Esophagus muscularis mucosa (tissue), 4 donors: Measurements from ENCODE around the gene GDF2. TPM values are rescaled to one million over a fixed set of nuclear protein-coding genes. Genes with fewer than 3 reads are reported as not detected.

Source experiments
- DNase-seq: peaks from one replicate; pipeline ENCODE4 v3.0.0-alpha.2; 2017; ENCODE audit errors: extremely low spot score
- H3K27ac ChIP-seq, 4 donors: fragments of 200-600 bp; sonication (generic); replicated peaks in 1 of 4; 1 replicate in 3 of 4; 2 replicates in 1 of 4; pipeline ENCODE4 v1.5.1; 2016 to 2019; ENCODE audit warnings: mild to moderate bottlenecking in 1 of 4
- H3K27me3 ChIP-seq, 4 donors: fragments of 200-600 bp; sonication (generic); one replicate each; pipeline versions ENCODE4 v1.5.1 to v1.6.0; 2016 to 2019
- H3K36me3 ChIP-seq, 4 donors: fragments of 200-600 bp; sonication (generic); one replicate each; pipeline ENCODE4 v1.5.1; 2016 to 2019
- H3K4me1 ChIP-seq, 4 donors: fragments of 200-600 bp; sonication (generic); one replicate each; pipeline ENCODE4 v1.5.1; 2016 to 2019
- H3K4me3 ChIP-seq, 4 donors: fragments of 200-600 bp; sonication (generic); 1 replicate in 2 of 4; 2 replicates in 2 of 4; pipeline ENCODE4 v1.5.1; 2016 to 2019; ENCODE audit warnings: mild to moderate bottlenecking in 4 of 4, moderate library complexity in 1 of 4
- H3K9me3 ChIP-seq, 4 donors: fragments of 200-600 bp; sonication (generic); 1 replicate in 3 of 4; 2 replicates in 1 of 4; pipeline ENCODE4 v1.5.1; 2016 to 2019
- EP300 ChIP-seq: sonication (generic); formaldehyde crosslinking; IDR thresholded peaks from one replicate; pipeline ENCODE4 v1.6.1; 2017; ENCODE audit warnings: antibody characterized with exemption
- POLR2A ChIP-seq: fragments of 450-650 bp; IDR thresholded peaks from one replicate; pipeline ENCODE4 v1.6.1; 2017; ENCODE audit warnings: antibody characterized with exemption, moderate library complexity, mild to moderate bottlenecking, low read depth
- POLR2AphosphoS5 ChIP-seq, 2 donors: sonication (generic); formaldehyde crosslinking; IDR thresholded peaks; one replicate each; pipeline ENCODE4 v1.6.1; 2017; ENCODE audit warnings: antibody characterized with exemption in 2 of 2
- WGBS: methylation state at CpG from one replicate; pipeline ENCODE4 v1.1.5; 2018; 5-methylcytosine and 5-hydroxymethylcytosine counted together
- intact Hi-C: fragments of 100-400 bp; cut with DNase I; formaldehyde crosslinking; loops from one replicate; pipeline ENCODE4 v1.15.1; 2023
- total RNA-seq, 4 donors: library from RNA; depleted of rRNA; stranded (reverse); fragments of >200 nt; gene quantifications; one replicate each; pipeline versions ENCODE4 v1.1.0 to v1.2.1, GENCODE V29; 2016
- TF ChIP-seq, protein P1 (sequence below), 3 experiments: fragments of 200-600 bp in 2 of 3; fragments of 450-650 bp in 1 of 3; sonication (generic) in 2 of 3; IDR thresholded peaks; one replicate each; pipeline ENCODE4 v1.5.1; 2017 to 2019; ENCODE audit warnings: antibody characterized with exemption in 3 of 3, mild to moderate bottlenecking in 2 of 3, moderate library complexity in 1 of 3

Gene GDF2
- total RNA-seq, 4 donors from 2014 or later = not detected

DNA sequence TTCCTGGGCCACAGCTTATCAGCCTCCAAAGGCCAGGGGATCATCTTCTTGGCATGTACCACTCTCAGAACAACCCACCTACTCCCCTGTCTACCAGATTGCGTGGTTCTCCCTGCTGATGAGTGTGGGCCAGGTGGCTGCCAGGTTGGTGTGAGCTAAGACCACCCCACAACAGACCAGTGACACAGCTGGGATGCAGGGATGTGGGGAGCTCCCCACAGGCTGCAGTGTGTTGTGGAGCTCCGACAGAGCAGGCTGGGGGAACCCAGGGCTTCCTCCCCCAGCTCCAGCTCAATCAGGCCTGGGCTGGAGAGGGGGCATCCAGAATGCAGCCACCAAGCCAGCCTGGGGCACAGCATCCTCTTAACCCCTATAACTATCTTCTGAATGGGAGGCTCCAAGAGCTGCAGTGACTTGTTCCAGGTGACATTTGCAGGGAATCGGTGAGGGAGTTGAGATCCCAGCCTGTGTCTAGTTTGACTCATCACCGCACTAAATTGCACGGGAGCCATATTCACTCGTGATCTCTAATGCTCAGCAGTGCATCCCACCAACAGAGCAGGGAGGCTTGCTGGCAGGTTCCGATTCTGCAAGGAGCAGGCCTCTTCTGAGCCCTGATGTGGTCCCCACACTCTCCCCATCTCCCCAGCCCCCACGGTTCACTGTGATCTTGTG is 596 bp upstream of the GDF2 start:
- intact Hi-C loops = no loop called here
- WGBS = 86% methylated on average over 6 of the region's 8 CpGs
- Histone ChIP-seq H3K4me3 (no peak overlapping the region), H3K27me3 (peaks cover 0 to 20% (median 0%) of the 10 kb centered on the region in 4 donors), H3K27ac (no peak overlapping the region), H3K4me1 (no peaks in the 10 kb centered on the region), H3K9me3 (no peaks in the 10 kb centered on the region), H3K36me3 (no peaks in the 10 kb centered on the region)
- TF ChIP-seq, protein P1, sequence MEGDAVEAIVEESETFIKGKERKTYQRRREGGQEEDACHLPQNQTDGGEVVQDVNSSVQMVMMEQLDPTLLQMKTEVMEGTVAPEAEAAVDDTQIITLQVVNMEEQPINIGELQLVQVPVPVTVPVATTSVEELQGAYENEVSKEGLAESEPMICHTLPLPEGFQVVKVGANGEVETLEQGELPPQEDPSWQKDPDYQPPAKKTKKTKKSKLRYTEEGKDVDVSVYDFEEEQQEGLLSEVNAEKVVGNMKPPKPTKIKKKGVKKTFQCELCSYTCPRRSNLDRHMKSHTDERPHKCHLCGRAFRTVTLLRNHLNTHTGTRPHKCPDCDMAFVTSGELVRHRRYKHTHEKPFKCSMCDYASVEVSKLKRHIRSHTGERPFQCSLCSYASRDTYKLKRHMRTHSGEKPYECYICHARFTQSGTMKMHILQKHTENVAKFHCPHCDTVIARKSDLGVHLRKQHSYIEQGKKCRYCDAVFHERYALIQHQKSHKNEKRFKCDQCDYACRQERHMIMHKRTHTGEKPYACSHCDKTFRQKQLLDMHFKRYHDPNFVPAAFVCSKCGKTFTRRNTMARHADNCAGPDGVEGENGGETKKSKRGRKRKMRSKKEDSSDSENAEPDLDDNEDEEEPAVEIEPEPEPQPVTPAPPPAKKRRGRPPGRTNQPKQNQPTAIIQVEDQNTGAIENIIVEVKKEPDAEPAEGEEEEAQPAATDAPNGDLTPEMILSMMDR (IDR thresholded peaks at IDR 0.05) = no peak
- TF ChIP-seq POLR2AphosphoS5 (IDR thresholded peaks at IDR 0.05) = no peak
- TF ChIP-seq POLR2A = no peak
- no peak for TF ChIP-seq EP300
- DNase-seq = no peak

GRCh38 chr10:47323087-47323486 is 833 bp downstream of the GDF2 start:
- DNase-seq = no peak
- 71% methylated on average over 1 of the region's 1 CpG for WGBS
- no peaks in the 10 kb centered on the region for H3K9me3 ChIP-seq
- no peak overlapping the region for H3K4me3 ChIP-seq
- TF ChIP-seq, protein P1 (IDR thresholded peaks at IDR 0.05) = no peak
- TF ChIP-seq POLR2A (no peak), EP300 (no peak), POLR2AphosphoS5 (IDR thresholded peaks at IDR 0.05) (no peak)
- peaks cover 0 to 20% (median 0%) of the 10 kb centered on the region in 4 donors for H3K27me3 ChIP-seq
- H3K36me3 ChIP-seq = no peaks in the 10 kb centered on the region
- intact Hi-C loops = no loop called here
- no peaks in the 10 kb centered on the region for H3K4me1 ChIP-seq
- no peak overlapping the region for H3K27ac ChIP-seq

DNA sequence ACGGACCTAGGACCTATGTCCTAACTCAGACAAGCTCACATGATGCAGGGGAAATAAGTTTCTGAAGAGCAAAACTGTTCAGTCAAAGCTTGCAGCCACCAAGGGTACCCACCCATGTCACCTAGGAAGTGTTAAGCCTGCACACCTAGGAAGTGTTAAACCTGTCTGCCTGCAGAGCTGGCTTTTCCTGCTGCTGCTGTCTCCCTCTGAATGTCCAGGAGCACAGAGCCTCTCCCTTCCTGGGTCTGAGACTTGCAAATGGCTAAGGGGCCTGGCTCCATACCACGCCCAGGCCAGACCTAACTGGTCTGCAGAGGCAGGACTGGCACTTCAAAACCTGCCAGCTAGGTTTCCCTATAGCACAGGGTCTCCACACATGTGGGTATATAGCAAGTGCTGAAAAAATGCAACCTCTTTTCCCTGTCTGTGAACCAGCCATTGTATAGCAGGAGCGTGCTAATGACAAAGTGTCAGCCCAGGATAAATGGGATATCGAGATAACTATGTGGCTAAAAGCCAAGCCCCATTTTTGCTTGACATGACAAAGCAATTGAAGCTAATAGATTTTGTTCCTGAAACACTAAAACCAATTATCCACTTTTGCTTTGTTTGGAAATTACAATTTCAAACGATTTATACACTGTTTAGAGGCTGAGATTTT is 1.5 kb downstream of the GDF2 start:
- intact Hi-C loops = no loop called here
- H3K9me3 ChIP-seq = no peaks in the 10 kb centered on the region
- no peak overlapping the region for H3K4me3 ChIP-seq
- TF ChIP-seq POLR2A = no peak
- TF ChIP-seq, protein P1 (IDR thresholded peaks at IDR 0.05) = no peak
- no peak for TF ChIP-seq EP300
- TF ChIP-seq POLR2AphosphoS5 (IDR thresholded peaks at IDR 0.05) = no peak
- H3K36me3 ChIP-seq = no peaks in the 10 kb centered on the region
- H3K27me3 ChIP-seq = peaks cover 0 to 20% (median 0%) of the 10 kb centered on the region in 4 donors
- no peak for DNase-seq
- no peak overlapping the region for H3K27ac ChIP-seq
- H3K4me1 ChIP-seq = no peaks in the 10 kb centered on the region
- WGBS = 70% methylated on average over 5 of the region's 5 CpGs

DNA sequence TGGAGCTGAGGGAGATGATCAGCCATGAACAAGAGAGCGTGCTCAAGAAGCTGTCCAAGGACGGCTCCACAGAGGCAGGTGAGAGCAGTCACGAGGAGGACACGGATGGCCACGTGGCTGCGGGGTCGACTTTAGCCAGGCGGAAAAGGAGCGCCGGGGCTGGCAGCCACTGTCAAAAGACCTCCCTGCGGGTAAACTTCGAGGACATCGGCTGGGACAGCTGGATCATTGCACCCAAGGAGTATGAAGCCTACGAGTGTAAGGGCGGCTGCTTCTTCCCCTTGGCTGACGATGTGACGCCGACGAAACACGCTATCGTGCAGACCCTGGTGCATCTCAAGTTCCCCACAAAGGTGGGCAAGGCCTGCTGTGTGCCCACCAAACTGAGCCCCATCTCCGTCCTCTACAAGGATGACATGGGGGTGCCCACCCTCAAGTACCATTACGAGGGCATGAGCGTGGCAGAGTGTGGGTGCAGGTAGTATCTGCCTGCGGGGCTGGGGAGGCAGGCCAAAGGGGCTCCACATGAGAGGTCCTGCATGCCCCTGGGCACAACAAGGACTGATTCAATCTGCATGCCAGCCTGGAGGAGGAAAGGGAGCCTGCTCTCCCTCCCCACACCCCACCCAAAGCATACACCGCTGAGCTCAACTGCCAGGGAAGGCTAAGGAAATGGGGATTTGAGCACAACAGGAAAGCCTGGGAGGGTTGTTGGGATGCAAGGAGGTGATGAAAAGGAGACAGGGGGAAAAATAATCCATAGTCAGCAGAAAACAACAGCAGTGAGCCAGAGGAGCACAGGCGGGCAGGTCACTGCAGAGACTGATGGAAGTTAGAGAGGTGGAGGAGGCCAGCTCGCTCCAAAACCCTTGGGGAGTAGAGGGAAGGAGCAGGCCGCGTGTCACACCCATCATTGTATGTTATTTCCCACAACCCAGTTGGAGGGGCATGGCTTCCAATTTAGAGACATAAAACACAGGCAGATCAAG is 3.3 kb downstream of the GDF2 start:
- no peak for DNase-seq
- Histone ChIP-seq H3K4me3 (no peak overlapping the region), H3K27me3 (peaks cover 0 to 20% (median 0%) of the 10 kb centered on the region in 4 donors), H3K36me3 (no peaks in the 10 kb centered on the region), H3K4me1 (no peaks in the 10 kb centered on the region), H3K27ac (no peak overlapping the region), H3K9me3 (no peaks in the 10 kb centered on the region)
- 92% methylated on average over 30 of the region's 30 CpGs for WGBS
- TF ChIP-seq, protein P1 (IDR thresholded peaks at IDR 0.05) = no peak
- TF ChIP-seq EP300 (no peak), POLR2AphosphoS5 (IDR thresholded peaks at IDR 0.05) (no peak), POLR2A (no peak)
- intact Hi-C loops = no loop called here
